Liver (tissue), 9 donors: ENCODE results near the gene CLIC6. TPM values are rescaled to one million over a fixed set of nuclear protein-coding genes. Genes with fewer than 3 reads are reported as not detected.
"Not testable (repeated sequence)": the region's sequence is repeated elsewhere in the genome, so short reads cannot be mapped to it uniquely, and the experiment has no call there.

Experiments
- DNase-seq: peaks from one replicate; pipeline ENCODE4 v3.0.0-alpha.2; 2017; ENCODE audit warnings: low spot score
- H3K27ac ChIP-seq, 2 donors: one replicate each; pipeline ENCODE4 v1.7.0; 2013; ENCODE audit warnings: inconsistent platforms in 2 of 2, low read length in 2 of 2, control low read depth in 1 of 2, low read depth in 1 of 2, mild to moderate bottlenecking in 1 of 2
- H3K27me3 ChIP-seq, 4 donors: one replicate each; pipeline versions ENCODE4 v1.6.1 to v1.7.0; 2013; ENCODE audit warnings: low read length in 3 of 4, inconsistent platforms in 1 of 4, mild to moderate bottlenecking in 1 of 4, moderate library complexity in 1 of 4; ENCODE audit not compliant: control insufficient read depth in 4 of 4, insufficient read depth in 4 of 4
- H3K36me3 ChIP-seq, 4 donors: one replicate each; pipeline versions ENCODE4 v1.6.1 to v1.7.0; 2013; ENCODE audit warnings: low read length in 3 of 4, mild to moderate bottlenecking in 3 of 4, low read depth in 1 of 4, moderate library complexity in 1 of 4; ENCODE audit not compliant: control insufficient read depth in 4 of 4, insufficient read depth in 3 of 4
- H3K4me1 ChIP-seq, 4 donors: one replicate each; pipeline versions ENCODE4 v1.6.1 to v1.7.0; 2013; ENCODE audit warnings: low read length in 3 of 4, mild to moderate bottlenecking in 3 of 4, moderate library complexity in 1 of 4; ENCODE audit not compliant: control insufficient read depth in 4 of 4, insufficient read depth in 4 of 4
- H3K4me3 ChIP-seq, 3 donors: one replicate each; pipeline versions ENCODE4 v1.6.1 to v1.7.0; 2013; ENCODE audit warnings: low read length in 3 of 3, control low read depth in 1 of 3, low read depth in 1 of 3, mild to moderate bottlenecking in 1 of 3
- H3K9ac ChIP-seq, 2 donors: one replicate each; pipeline ENCODE4 v1.7.0; 2013; ENCODE audit warnings: low read length in 2 of 2, mild to moderate bottlenecking in 2 of 2, moderate library complexity in 2 of 2, control low read depth in 1 of 2, low read depth in 1 of 2
- H3K9me3 ChIP-seq, 4 donors: one replicate each; pipeline versions ENCODE4 v1.6.1 to v1.7.0; 2013; ENCODE audit warnings: low read length in 3 of 4; ENCODE audit not compliant: control insufficient read depth in 4 of 4
- EGR1 ChIP-seq, 2 donors: IDR thresholded peaks; 2 replicates each; pipeline ENCODE4 v1.6.1; 2016 to 2018; ENCODE audit warnings: antibody characterized with exemption in 2 of 2, low read depth in 2 of 2
- GABPA ChIP-seq, 2 donors: IDR thresholded peaks in 1 of 2; conservative IDR thresholded peaks in 1 of 2; 2 replicates each; pipeline ENCODE4 v1.6.1; 2016; ENCODE audit warnings: antibody characterized with exemption in 2 of 2, mild to moderate bottlenecking in 1 of 2, moderate library complexity in 1 of 2
- HNF4A ChIP-seq, 2 donors: conservative IDR thresholded peaks; 2 replicates each; pipeline ENCODE4 v1.6.1; 2016; ENCODE audit warnings: antibody characterized with exemption in 2 of 2, mild to moderate bottlenecking in 2 of 2
- HNF4G ChIP-seq: IDR thresholded peaks from 2 replicates; pipeline ENCODE4 v1.6.1; 2016; ENCODE audit warnings: antibody characterized with exemption
- JUND ChIP-seq, 2 donors: IDR thresholded peaks; 2 replicates each; pipeline ENCODE4 v1.6.1; 2016; ENCODE audit warnings: antibody characterized with exemption in 2 of 2
- NR2F2 ChIP-seq: IDR thresholded peaks from 2 replicates; pipeline ENCODE4 v1.6.1; 2016; ENCODE audit warnings: antibody characterized with exemption
- RAD21 ChIP-seq, 2 donors: IDR thresholded peaks; 2 replicates each; pipeline ENCODE4 v1.6.1; 2016; ENCODE audit warnings: antibody characterized with exemption in 2 of 2, mild to moderate bottlenecking in 2 of 2
- RXRA ChIP-seq, 2 donors: IDR thresholded peaks; 2 replicates each; pipeline ENCODE4 v1.6.1; 2017 to 2018; ENCODE audit warnings: antibody characterized with exemption in 2 of 2, mild to moderate bottlenecking in 1 of 2
- SP1 ChIP-seq: IDR thresholded peaks from 2 replicates; pipeline ENCODE4 v1.6.1; 2018; ENCODE audit warnings: antibody characterized with exemption, mild to moderate bottlenecking
- TAF1 ChIP-seq: conservative IDR thresholded peaks from 2 replicates; pipeline ENCODE4 v1.6.1; 2016; ENCODE audit warnings: antibody characterized with exemption, mild to moderate bottlenecking
- YY1 ChIP-seq: IDR thresholded peaks from 2 replicates; pipeline ENCODE4 v1.6.1; 2016; ENCODE audit warnings: antibody characterized with exemption, mild to moderate bottlenecking
- WGBS: extraction: QIAGEN DNeasy Blood & Tissue Kit; methylation state at CpG from one replicate; pipeline ENCODE4 v1.1.7; 2013; 5-methylcytosine and 5-hydroxymethylcytosine counted together
- polyA plus RNA-seq, 2 donors: library from polyadenylated mRNA; stranded (reverse) in 1 of 2; unstranded in 1 of 2; fragments of 200-250 nt in 1 of 2; fragments of >200 nt in 1 of 2; fragmentation: Nextera tagmentation in 1 of 2; extraction: Ambion mirVana in 1 of 2; gene quantifications; one replicate each; pipeline versions ENCODE4 v1.2.1 to v1.2.3, GENCODE V29; 2013 to 2015
- total RNA-seq, 2 donors: library from RNA; depleted of rRNA; stranded (reverse); fragments of >200 nt; gene quantifications; one replicate each; pipeline ENCODE4 v1.2.3, GENCODE V29; 2014
- TF ChIP-seq, protein P1 (sequence below): IDR thresholded peaks from 2 replicates; pipeline ENCODE4 v1.6.1; 2016; ENCODE audit warnings: antibody characterized with exemption
- TF ChIP-seq, protein P2 (sequence below): IDR thresholded peaks from 2 replicates; pipeline ENCODE4 v1.6.1; 2016; ENCODE audit warnings: antibody characterized with exemption, mild to moderate bottlenecking
- TF ChIP-seq, protein P3 (sequence below): fragments of 150-350 bp; IDR thresholded peaks from 2 replicates; pipeline ENCODE4 v1.5.1; 2017; ENCODE audit warnings: improper control_type of control experiment, low read depth, low read length; ENCODE audit not compliant: missing input control
- TF ChIP-seq, protein P4 (sequence below): IDR thresholded peaks from 2 replicates; pipeline ENCODE4 v1.6.1; 2016; ENCODE audit warnings: antibody characterized with exemption
- TF ChIP-seq, protein P5 (sequence below): IDR thresholded peaks from 2 replicates; pipeline ENCODE4 v1.6.1; 2016; ENCODE audit warnings: antibody characterized with exemption
- donor health status: healthy.
- donor health status: healthy.
- donor health status: healthy.
- donor health status: healthy.
- donor health status: healthy.

CLIC6 gene
- total and polyA plus RNA-seq, 4 donors, result 0.05 to 0.59 (median 0.23) TPM

DNA sequence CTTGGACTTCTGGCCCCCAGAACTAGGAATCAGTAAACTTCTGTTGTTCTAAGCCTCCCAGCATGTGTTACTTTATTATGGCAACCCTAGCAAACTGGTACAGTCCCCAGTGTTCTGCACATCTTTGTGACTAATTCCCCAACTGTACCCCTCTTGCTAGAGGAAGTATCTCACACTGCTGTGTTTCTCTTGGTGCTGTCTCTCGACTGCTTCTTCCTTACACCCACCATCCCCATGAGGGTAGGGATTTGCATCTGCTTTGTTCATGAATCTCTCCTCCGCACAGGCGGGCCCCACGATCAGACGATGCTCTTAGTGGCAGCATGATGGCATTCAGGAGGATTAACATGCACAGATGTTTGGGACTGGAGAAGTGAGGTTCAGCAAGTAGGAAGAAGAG is 46.7 kb downstream of the CLIC6 start:
- TF ChIP-seq, protein P1, sequence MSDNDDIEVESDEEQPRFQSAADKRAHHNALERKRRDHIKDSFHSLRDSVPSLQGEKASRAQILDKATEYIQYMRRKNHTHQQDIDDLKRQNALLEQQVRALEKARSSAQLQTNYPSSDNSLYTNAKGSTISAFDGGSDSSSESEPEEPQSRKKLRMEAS, result no peak
- TF ChIP-seq, protein P2, sequence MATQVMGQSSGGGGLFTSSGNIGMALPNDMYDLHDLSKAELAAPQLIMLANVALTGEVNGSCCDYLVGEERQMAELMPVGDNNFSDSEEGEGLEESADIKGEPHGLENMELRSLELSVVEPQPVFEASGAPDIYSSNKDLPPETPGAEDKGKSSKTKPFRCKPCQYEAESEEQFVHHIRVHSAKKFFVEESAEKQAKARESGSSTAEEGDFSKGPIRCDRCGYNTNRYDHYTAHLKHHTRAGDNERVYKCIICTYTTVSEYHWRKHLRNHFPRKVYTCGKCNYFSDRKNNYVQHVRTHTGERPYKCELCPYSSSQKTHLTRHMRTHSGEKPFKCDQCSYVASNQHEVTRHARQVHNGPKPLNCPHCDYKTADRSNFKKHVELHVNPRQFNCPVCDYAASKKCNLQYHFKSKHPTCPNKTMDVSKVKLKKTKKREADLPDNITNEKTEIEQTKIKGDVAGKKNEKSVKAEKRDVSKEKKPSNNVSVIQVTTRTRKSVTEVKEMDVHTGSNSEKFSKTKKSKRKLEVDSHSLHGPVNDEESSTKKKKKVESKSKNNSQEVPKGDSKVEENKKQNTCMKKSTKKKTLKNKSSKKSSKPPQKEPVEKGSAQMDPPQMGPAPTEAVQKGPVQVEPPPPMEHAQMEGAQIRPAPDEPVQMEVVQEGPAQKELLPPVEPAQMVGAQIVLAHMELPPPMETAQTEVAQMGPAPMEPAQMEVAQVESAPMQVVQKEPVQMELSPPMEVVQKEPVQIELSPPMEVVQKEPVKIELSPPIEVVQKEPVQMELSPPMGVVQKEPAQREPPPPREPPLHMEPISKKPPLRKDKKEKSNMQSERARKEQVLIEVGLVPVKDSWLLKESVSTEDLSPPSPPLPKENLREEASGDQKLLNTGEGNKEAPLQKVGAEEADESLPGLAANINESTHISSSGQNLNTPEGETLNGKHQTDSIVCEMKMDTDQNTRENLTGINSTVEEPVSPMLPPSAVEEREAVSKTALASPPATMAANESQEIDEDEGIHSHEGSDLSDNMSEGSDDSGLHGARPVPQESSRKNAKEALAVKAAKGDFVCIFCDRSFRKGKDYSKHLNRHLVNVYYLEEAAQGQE, result no peak
- TF ChIP-seq EGR1 (IDR thresholded peaks at IDR 0.05; ENCODE audit: low read depth in 2 of 2) (no peak), NR2F2 (no peak), RXRA (IDR thresholded peaks at IDR 0.05) (no peak), GABPA (IDR thresholded peaks at IDR 0.05 in 1 of 2, conservative IDR thresholded peaks at IDR 0.05 in 1 of 2) (no peak), JUND (IDR thresholded peaks at IDR 0.05) (no peak), SP1 (no peak), HNF4G (no peak), YY1 (no peak), HNF4A (conservative IDR thresholded peaks at IDR 0.05) (no peak), TAF1 (no peak)
- TF ChIP-seq, protein P3, sequence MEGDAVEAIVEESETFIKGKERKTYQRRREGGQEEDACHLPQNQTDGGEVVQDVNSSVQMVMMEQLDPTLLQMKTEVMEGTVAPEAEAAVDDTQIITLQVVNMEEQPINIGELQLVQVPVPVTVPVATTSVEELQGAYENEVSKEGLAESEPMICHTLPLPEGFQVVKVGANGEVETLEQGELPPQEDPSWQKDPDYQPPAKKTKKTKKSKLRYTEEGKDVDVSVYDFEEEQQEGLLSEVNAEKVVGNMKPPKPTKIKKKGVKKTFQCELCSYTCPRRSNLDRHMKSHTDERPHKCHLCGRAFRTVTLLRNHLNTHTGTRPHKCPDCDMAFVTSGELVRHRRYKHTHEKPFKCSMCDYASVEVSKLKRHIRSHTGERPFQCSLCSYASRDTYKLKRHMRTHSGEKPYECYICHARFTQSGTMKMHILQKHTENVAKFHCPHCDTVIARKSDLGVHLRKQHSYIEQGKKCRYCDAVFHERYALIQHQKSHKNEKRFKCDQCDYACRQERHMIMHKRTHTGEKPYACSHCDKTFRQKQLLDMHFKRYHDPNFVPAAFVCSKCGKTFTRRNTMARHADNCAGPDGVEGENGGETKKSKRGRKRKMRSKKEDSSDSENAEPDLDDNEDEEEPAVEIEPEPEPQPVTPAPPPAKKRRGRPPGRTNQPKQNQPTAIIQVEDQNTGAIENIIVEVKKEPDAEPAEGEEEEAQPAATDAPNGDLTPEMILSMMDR, result no peak
- TF ChIP-seq, protein P4, sequence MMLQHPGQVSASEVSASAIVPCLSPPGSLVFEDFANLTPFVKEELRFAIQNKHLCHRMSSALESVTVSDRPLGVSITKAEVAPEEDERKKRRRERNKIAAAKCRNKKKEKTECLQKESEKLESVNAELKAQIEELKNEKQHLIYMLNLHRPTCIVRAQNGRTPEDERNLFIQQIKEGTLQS, result no peak
- no peak for DNase-seq
- Histone ChIP-seq H3K4me3 (no peak overlapping the region), H3K27ac (no peak overlapping the region), H3K36me3 (no peaks in the 10 kb centered on the region), H3K9me3 (no peaks in the 10 kb centered on the region), H3K4me1 (no peaks in the 10 kb centered on the region), H3K27me3 (peaks cover 0 to 13% (median 1%) of the 10 kb centered on the region in 4 donors), H3K9ac (no peak overlapping the region)
- WGBS, result 89% methylated on average over 5 of the region's 5 CpGs

DNA sequence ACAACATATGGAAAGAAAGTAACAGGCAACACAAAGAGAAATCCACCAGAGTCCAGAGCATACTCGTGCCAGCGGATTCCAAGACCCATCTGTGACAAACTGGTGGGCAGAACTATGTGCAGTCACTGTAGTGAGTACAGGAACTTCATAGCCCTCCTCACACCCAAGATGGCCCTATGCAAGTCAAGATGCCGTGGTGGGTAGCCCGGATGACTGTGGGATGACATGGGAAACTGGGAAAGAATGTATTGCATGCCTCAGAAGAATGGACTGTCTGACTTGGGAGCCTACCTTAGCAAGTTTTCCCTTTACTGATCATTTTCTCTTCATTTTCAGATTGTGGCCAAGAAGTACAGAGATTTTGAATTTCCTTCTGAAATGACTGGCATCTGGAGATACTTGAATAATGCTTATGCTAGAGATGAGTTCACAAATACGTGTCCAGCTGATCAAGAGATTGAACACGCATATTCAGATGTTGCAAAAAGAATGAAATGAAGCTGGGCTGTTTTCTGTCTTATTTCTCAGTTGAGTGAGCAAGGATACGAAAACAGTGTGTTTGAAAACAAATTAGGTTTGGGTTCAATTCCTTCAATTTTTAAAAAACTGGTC is 47.3 kb downstream of the CLIC6 start:
- Histone ChIP-seq H3K4me3 (no peak overlapping the region), H3K9ac (no peak overlapping the region), H3K27ac (no peak overlapping the region), H3K36me3 (no peaks in the 10 kb centered on the region), H3K27me3 (peaks cover 0 to 10% (median 1%) of the 10 kb centered on the region in 4 donors), H3K9me3 (no peaks in the 10 kb centered on the region), H3K4me1 (no peaks in the 10 kb centered on the region)
- TF ChIP-seq TAF1 (no peak), SP1 (no peak), RAD21 (IDR thresholded peaks at IDR 0.05) (no peak)
- TF ChIP-seq, protein P5, sequence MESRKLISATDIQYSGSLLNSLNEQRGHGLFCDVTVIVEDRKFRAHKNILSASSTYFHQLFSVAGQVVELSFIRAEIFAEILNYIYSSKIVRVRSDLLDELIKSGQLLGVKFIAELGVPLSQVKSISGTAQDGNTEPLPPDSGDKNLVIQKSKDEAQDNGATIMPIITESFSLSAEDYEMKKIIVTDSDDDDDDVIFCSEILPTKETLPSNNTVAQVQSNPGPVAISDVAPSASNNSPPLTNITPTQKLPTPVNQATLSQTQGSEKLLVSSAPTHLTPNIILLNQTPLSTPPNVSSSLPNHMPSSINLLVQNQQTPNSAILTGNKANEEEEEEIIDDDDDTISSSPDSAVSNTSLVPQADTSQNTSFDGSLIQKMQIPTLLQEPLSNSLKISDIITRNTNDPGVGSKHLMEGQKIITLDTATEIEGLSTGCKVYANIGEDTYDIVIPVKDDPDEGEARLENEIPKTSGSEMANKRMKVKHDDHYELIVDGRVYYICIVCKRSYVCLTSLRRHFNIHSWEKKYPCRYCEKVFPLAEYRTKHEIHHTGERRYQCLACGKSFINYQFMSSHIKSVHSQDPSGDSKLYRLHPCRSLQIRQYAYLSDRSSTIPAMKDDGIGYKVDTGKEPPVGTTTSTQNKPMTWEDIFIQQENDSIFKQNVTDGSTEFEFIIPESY, result no peak
- DNase-seq, result no peak
- WGBS, result 87% methylated on average over 7 of the region's 7 CpGs

DNA sequence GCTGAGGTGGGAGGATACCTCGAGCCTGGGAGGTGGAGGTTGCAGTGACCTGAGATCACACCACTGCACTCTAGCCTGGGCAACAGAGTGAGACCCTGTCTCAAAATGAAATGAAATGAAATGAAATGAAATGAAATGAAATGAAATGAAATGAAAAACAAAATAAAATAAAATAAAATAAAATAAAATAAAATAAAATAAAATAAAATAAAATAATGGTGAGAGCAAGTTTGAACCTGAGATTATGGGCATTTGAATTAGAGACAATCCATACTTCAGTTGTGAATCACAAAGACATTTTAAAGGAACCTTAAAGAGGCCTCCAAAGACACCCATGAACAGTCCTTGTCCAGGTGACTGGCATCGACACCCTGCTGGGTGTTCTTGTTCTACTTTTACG is 49.7 kb downstream of the CLIC6 start:
- H3K4me3 ChIP-seq, H3K36me3 ChIP-seq, H3K27ac ChIP-seq, H3K4me1 ChIP-seq, H3K9ac ChIP-seq, H3K27me3 ChIP-seq, DNase-seq, H3K9me3 ChIP-seq: not testable (repeated sequence)
- 89% methylated on average over 3 of the region's 3 CpGs for WGBS
